NCI-H2029 treated with DMSO at 0.1 percent for 48 hours (cell line): ENCODE results near the gene AKR1A1.
"Not testable (repeated sequence)": the region's sequence is repeated elsewhere in the genome, so short reads cannot be mapped to it uniquely, and the experiment has no call there.

ENCODE experiments used
- DNase-seq: peaks from one replicate; lab custom pipeline; 2025; lab: John Stamatoyannopoulos, UW

Gene AKR1A1

GRCh38 chr1:45550401-45551351 is at the start of gene AKR1A1:
Gene AKR1A1, plus strand, starts transcription at chr1:45550826. Its CDS starts 10,969 bp downstream, at chr1:45561795.
- DNase-seq, result peak; percentile 96

GRCh38 chr1:45501505-45501859 is 49.1 kb upstream of the AKR1A1 start:
- DNase-seq, result no peak

GRCh38 chr1:45503462-45504360 is 46.9 kb upstream of the AKR1A1 start:
- no peak for DNase-seq

GRCh38 chr1:45507195-45507594 is 43.4 kb upstream of the AKR1A1 start:
- no peak for DNase-seq

- DNase-seq, result no peak
Measured at GRCh38 chr1:45507893-45508292, 42.7 kb upstream of the AKR1A1 start.

- DNase-seq, result no peak
Measured at GRCh38 chr1:45508295-45509151, 42.1 kb upstream of the AKR1A1 start.

GRCh38 chr1:45510036-45510971 is 40.3 kb upstream of the AKR1A1 start:
- no peak for DNase-seq

GRCh38 chr1:45510972-45511527 is 39.6 kb upstream of the AKR1A1 start:
- no peak for DNase-seq

GRCh38 chr1:45512641-45513054 is 38.0 kb upstream of the AKR1A1 start:
- peak; percentile 84 for DNase-seq

- DNase-seq, result not testable (repeated sequence)
Measured at GRCh38 chr1:45513532-45514260, 36.9 kb upstream of the AKR1A1 start.

- DNase-seq, result no peak
Measured at GRCh38 chr1:45516036-45516435, 34.6 kb upstream of the AKR1A1 start.

- no peak for DNase-seq
Measured at GRCh38 chr1:45516465-45516864, 34.2 kb upstream of the AKR1A1 start.

GRCh38 chr1:45518366-45518765 is 32.3 kb upstream of the AKR1A1 start:
- DNase-seq, result not testable (repeated sequence)

- no peak for DNase-seq
Measured at GRCh38 chr1:45518910-45519309, 31.7 kb upstream of the AKR1A1 start.

GRCh38 chr1:45519774-45520173 is 30.9 kb upstream of the AKR1A1 start:
- not testable (repeated sequence) for DNase-seq

- DNase-seq, result peak; percentile 97
Measured at GRCh38 chr1:45521413-45522323, 29.0 kb upstream of the AKR1A1 start, which contains the start of gene PRDX1. Gene PRDX1, minus strand, starts transcription at chr1:45521884. Its CDS starts 2,841 bp downstream, at chr1:45519043.

GRCh38 chr1:45522324-45523104 is 28.1 kb upstream of the AKR1A1 start:
- DNase-seq, result no peak
